Effector memory CD4-positive, alpha-beta T cell (primary cell): Measurements from ENCODE around the gene PATJ.

ENCODE experiments used
- DNase-seq, 3 donors: peaks; one replicate each; pipeline ENCODE4 v3.0.0-alpha.2; 2020
- H3K27ac ChIP-seq: 2 replicates; pipeline ENCODE4 v1.7.0; 2013; ENCODE audit warnings: mild to moderate bottlenecking, low read length, moderate library complexity; ENCODE audit not compliant: insufficient read depth, poor library complexity, severe bottlenecking
- H3K27me3 ChIP-seq: replicated peaks from 2 replicates; pipeline ENCODE4 v1.7.0; 2013; ENCODE audit warnings: mild to moderate bottlenecking, low read length; ENCODE audit not compliant: insufficient read depth, control insufficient read depth, poor library complexity, severe bottlenecking
- H3K36me3 ChIP-seq: 2 replicates; pipeline ENCODE4 v1.7.0; 2013; ENCODE audit warnings: mild to moderate bottlenecking, low read length, moderate library complexity; ENCODE audit not compliant: control insufficient read depth, insufficient read depth
- H3K4me1 ChIP-seq: 2 replicates; pipeline ENCODE4 v1.7.0; 2013; ENCODE audit warnings: low read length, mild to moderate bottlenecking; ENCODE audit not compliant: control insufficient read depth, insufficient read depth, poor library complexity, severe bottlenecking
- H3K4me3 ChIP-seq: 2 replicates; pipeline ENCODE4 v1.7.0; 2013; ENCODE audit warnings: low read length, low read depth, mild to moderate bottlenecking; ENCODE audit not compliant: insufficient read depth, poor library complexity, severe bottlenecking
- H3K9me3 ChIP-seq: 2 replicates; pipeline ENCODE4 v1.7.0; 2013; ENCODE audit warnings: mild to moderate bottlenecking, low read length, moderate library complexity; ENCODE audit not compliant: control insufficient read depth

PATJ gene

GRCh38 chr1:61968869-61969268, 226.6 kb downstream of the PATJ start:
- DNase-seq: no peak
- no peaks in the 10 kb centered on the region for H3K4me1 ChIP-seq
- H3K27me3 ChIP-seq: no peaks in the 10 kb centered on the region
- no peak overlapping the region for H3K27ac ChIP-seq
- no peaks in the 10 kb centered on the region for H3K9me3 ChIP-seq
- no peak overlapping the region for H3K4me3 ChIP-seq
- peaks cover 6% of the 10 kb centered on the region for H3K36me3 ChIP-seq

- no peaks in the 10 kb centered on the region for H3K9me3 ChIP-seq
- H3K27me3 ChIP-seq: no peaks in the 10 kb centered on the region
- no peak overlapping the region for H3K4me3 ChIP-seq
- H3K27ac ChIP-seq: no peak overlapping the region
- H3K4me1 ChIP-seq: no peaks in the 10 kb centered on the region
- no peaks in the 10 kb centered on the region for H3K36me3 ChIP-seq
- DNase-seq: no peak
Measured at GRCh38 chr1:61973100-61973837, 231.0 kb downstream of the PATJ start.

- H3K9me3 ChIP-seq: no peaks in the 10 kb centered on the region
Measured at GRCh38 chr1:61975638-61976037, 233.4 kb downstream of the PATJ start.

GRCh38 chr1:61976566-61976965, 234.3 kb downstream of the PATJ start:
- no peaks in the 10 kb centered on the region for H3K9me3 ChIP-seq
- no peaks in the 10 kb centered on the region for H3K4me1 ChIP-seq
- no peak for DNase-seq
- H3K36me3 ChIP-seq: no peaks in the 10 kb centered on the region
- no peak overlapping the region for H3K4me3 ChIP-seq
- H3K27me3 ChIP-seq: no peaks in the 10 kb centered on the region
- H3K27ac ChIP-seq: no peak overlapping the region

More at GRCh38 chr1:61975638-61976037, 233.4 kb downstream of the PATJ start:
- Histone ChIP-seq H3K27ac (no peak overlapping the region), H3K4me1 (no peaks in the 10 kb centered on the region), H3K27me3 (no peaks in the 10 kb centered on the region), H3K4me3 (no peak overlapping the region), H3K36me3 (no peaks in the 10 kb centered on the region)
- DNase-seq: no peak

GRCh38 chr1:61978796-61979195, 236.5 kb downstream of the PATJ start:
- no peaks in the 10 kb centered on the region for H3K4me1 ChIP-seq
- no peaks in the 10 kb centered on the region for H3K9me3 ChIP-seq
- no peak for DNase-seq
- H3K27ac ChIP-seq: no peak overlapping the region
- H3K27me3 ChIP-seq: no peaks in the 10 kb centered on the region
- no peak overlapping the region for H3K4me3 ChIP-seq
- H3K36me3 ChIP-seq: no peaks in the 10 kb centered on the region

- H3K9me3 ChIP-seq: no peaks in the 10 kb centered on the region
- no peaks in the 10 kb centered on the region for H3K27me3 ChIP-seq
- H3K27ac ChIP-seq: no peak overlapping the region
- no peak for DNase-seq
- no peaks in the 10 kb centered on the region for H3K36me3 ChIP-seq
- H3K4me3 ChIP-seq: no peak overlapping the region
- no peaks in the 10 kb centered on the region for H3K4me1 ChIP-seq
Measured at GRCh38 chr1:61979729-61980128, 237.4 kb downstream of the PATJ start.

- H3K27me3 ChIP-seq: no peaks in the 10 kb centered on the region
- no peak for DNase-seq
- no peaks in the 10 kb centered on the region for H3K4me1 ChIP-seq
- H3K4me3 ChIP-seq: no peak overlapping the region
- H3K9me3 ChIP-seq: no peaks in the 10 kb centered on the region
- no peaks in the 10 kb centered on the region for H3K36me3 ChIP-seq
- H3K27ac ChIP-seq: no peak overlapping the region
Measured at GRCh38 chr1:61980561-61980960, 238.3 kb downstream of the PATJ start.

GRCh38 chr1:61981870-61982660, 239.8 kb downstream of the PATJ start:
- H3K4me3 ChIP-seq: no peak overlapping the region

GRCh38 chr1:61983236-61983635, 241.0 kb downstream of the PATJ start:
- DNase-seq: no peak
- no peaks in the 10 kb centered on the region for H3K4me1 ChIP-seq
- no peak overlapping the region for H3K4me3 ChIP-seq
- H3K27ac ChIP-seq: no peak overlapping the region
- H3K36me3 ChIP-seq: no peaks in the 10 kb centered on the region
- H3K9me3 ChIP-seq: no peaks in the 10 kb centered on the region
- H3K27me3 ChIP-seq: no peaks in the 10 kb centered on the region

More at GRCh38 chr1:61981870-61982660, 239.8 kb downstream of the PATJ start:
- Histone ChIP-seq H3K27me3 (no peaks in the 10 kb centered on the region), H3K9me3 (no peaks in the 10 kb centered on the region), H3K4me1 (no peaks in the 10 kb centered on the region), H3K36me3 (no peaks in the 10 kb centered on the region), H3K27ac (no peak overlapping the region)
- DNase-seq: no peak

- Histone ChIP-seq H3K9me3 (no peaks in the 10 kb centered on the region), H3K4me3 (no peak overlapping the region), H3K27ac (no peak overlapping the region), H3K36me3 (peaks cover 9% of the 10 kb centered on the region), H3K27me3 (no peaks in the 10 kb centered on the region), H3K4me1 (no peaks in the 10 kb centered on the region)
- DNase-seq: no peak
Measured at GRCh38 chr1:61992257-61992656, 250.0 kb downstream of the PATJ start.
